GM12891 (cell line): Measurements from ENCODE around the gene LRRC17.

ENCODE experiments used
- POLR2A ChIP-seq: IDR thresholded peaks from 2 replicates; pipeline ENCODE4 v1.6.1; 2011; ENCODE audit warnings: low read depth, low read length, control low read depth
- POLR2AphosphoS5 ChIP-seq: IDR thresholded peaks from 2 replicates; pipeline ENCODE4 v1.6.1; 2011; ENCODE audit warnings: low read depth, low read length, control low read depth
- TAF1 ChIP-seq: IDR thresholded peaks from 2 replicates; pipeline ENCODE4 v1.6.1; 2011; ENCODE audit warnings: low read depth, low read length, control low read depth

DNA sequence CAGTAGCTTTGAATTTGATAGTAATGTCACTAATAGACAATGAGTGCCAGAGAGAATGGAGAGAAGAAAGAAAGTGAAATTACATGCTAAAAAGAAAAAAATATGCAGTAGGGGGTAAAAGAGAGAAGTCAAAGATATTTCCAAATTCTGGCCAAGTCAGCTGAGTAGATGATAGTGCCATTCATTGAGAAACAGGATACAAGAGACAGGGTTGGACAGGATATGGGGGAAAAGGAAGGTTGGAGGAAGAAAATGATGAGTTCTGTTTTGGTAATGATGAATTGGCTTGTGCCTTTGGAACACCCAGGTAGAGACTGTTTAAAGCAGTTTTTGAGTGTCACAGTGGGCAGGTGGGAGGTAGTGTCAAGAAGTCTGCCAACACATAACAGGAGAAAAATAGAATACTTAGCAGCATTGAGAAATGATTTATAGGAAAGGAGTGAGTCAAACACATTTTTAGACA, 78.3 kb downstream of the LRRC17 start:
- no peak for TF ChIP-seq POLR2AphosphoS5
- TF ChIP-seq POLR2A, result no peak
- no peak for TF ChIP-seq TAF1
